Caco-2 (cell line): ENCODE measurements around the gene THADA. TPM values are rescaled to one million over a fixed set of nuclear protein-coding genes. Genes with fewer than 3 reads are reported as not detected.

Experiments used
- BruUV-seq: library from RNA; stranded (reverse); fragments of 400-500 nt; replicated peaks from 2 replicates; lab custom pipeline; 2021; lab: Mats Ljungman, UMichigan
- CTCF ChIA-PET: fragments of 300-600 bp; sonication (Branson Sonifier 250); formaldehyde crosslinking; loops from one replicate; lab custom pipeline; 2022; ENCODE audit warnings: antibody characterized with exemption; lab: Charles Lee
- POLR2A ChIA-PET: fragments of 300-600 bp; sonication (Branson Sonifier 250); formaldehyde crosslinking; loops from one replicate; lab custom pipeline; 2022; ENCODE audit warnings: antibody characterized with exemption; lab: Charles Lee
- DNase-seq, 2 experiments: peaks; one replicate each; pipeline versions ENCODE4 v3.0.0 to v3.0.0-alpha.2; 2020 to 2022
- H3K27me3 ChIP-seq: replicated peaks from 2 replicates; pipeline ENCODE4 v1.6.0; 2011; ENCODE audit warnings: low read length; ENCODE audit not compliant: control insufficient read depth, insufficient read depth
- H3K36me3 ChIP-seq: 2 replicates; pipeline ENCODE4 v1.5.1; 2011; ENCODE audit warnings: low read length; ENCODE audit not compliant: control insufficient read depth, insufficient read depth
- H3K4me1 ChIP-seq: fragments of 250-450 bp; sonication (Bioruptor Pico); 2 replicates; pipeline ENCODE4 v1.5.1; 2020; ENCODE audit warnings: mild to moderate bottlenecking
- H3K4me3 ChIP-seq: 2 replicates; pipeline ENCODE4 v1.5.1; 2011; ENCODE audit warnings: low read depth, mild to moderate bottlenecking, control low read depth, low read length
- H3K9me3 ChIP-seq: fragments of 250-450 bp; sonication (Bioruptor Pico); 2 replicates; pipeline ENCODE4 v1.5.1; 2020; ENCODE audit warnings: mild to moderate bottlenecking, moderate library complexity
- H3K27ac Mint-ChIP-seq: one replicate; pipeline ENCODE4 v1.8.0; 2022; ENCODE audit warnings: mixed read lengths; ENCODE audit not compliant: unreplicated experiment
- H3K27me3 Mint-ChIP-seq: one replicate; pipeline ENCODE4 v1.8.0; 2022; ENCODE audit warnings: mixed read lengths; ENCODE audit not compliant: insufficient read depth, unreplicated experiment
- H3K36me3 Mint-ChIP-seq: one replicate; pipeline ENCODE4 v1.8.0; 2022; ENCODE audit warnings: mild to moderate bottlenecking, mixed read lengths; ENCODE audit not compliant: insufficient read depth, unreplicated experiment
- H3K4me1 Mint-ChIP-seq: one replicate; pipeline ENCODE4 v1.8.0; 2022; ENCODE audit warnings: low read depth, mixed read lengths; ENCODE audit not compliant: unreplicated experiment
- H3K4me3 Mint-ChIP-seq: one replicate; pipeline ENCODE4 v1.8.0; 2022; ENCODE audit warnings: mild to moderate bottlenecking, moderate library complexity, mixed read lengths; ENCODE audit not compliant: unreplicated experiment
- H3K9me3 Mint-ChIP-seq: one replicate; pipeline ENCODE4 v1.8.0; 2022; ENCODE audit warnings: mixed read lengths; ENCODE audit not compliant: unreplicated experiment
- intact Hi-C: fragments of 100-400 bp; cut with micrococcal nuclease; formaldehyde crosslinking; loops from one replicate; pipeline ENCODE4 v1.10.0; 2022; ENCODE audit not compliant: unreplicated experiment
- total RNA-seq: library from RNA; stranded (reverse); gene quantifications from 2 replicates; pipeline ENCODE4 v1.2.3, GENCODE V29; 2022
- TF ChIP-seq, protein P1 (sequence below), 2 experiments: fragments of 200-600 bp in 1 of 2; IDR thresholded peaks; 1 replicate in 1 of 2; 2 replicates in 1 of 2; pipeline versions ENCODE4 v1.5.1 to v1.8.0; 2011 to 2022; ENCODE audit warnings: antibody characterized with exemption in 1 of 2, control low read depth in 1 of 2, inconsistent platforms in 1 of 2, low read depth in 1 of 2, low read length in 1 of 2, mild to moderate bottlenecking in 1 of 2, moderate library complexity in 1 of 2; ENCODE audit not compliant: insufficient read depth in 1 of 2, severe bottlenecking in 1 of 2, unreplicated experiment in 1 of 2

THADA gene
- total RNA-seq, 1 experiment from 2014 or later, result 33.8 TPM

DNA sequence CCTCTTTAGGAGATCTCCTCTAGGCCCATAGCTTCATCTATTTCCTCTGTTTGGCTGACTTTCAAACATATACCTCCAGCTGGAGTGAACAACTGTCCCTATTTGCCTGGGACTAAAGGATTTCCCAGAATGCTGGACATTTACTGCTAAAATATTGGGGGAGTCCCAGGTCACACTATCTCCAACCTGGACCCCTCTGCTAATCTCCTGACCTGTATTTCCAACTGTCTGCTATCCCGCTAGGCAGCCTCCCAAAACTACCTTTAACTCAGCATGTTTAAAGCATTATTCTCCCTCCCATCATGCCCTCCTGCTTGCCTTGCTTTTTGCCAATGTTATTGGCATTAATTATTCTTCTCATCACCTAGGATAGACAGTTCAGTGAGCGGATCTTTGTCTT is 77.1 kb downstream of the THADA start:
- H3K27me3 ChIP-seq, result no peaks in the 10 kb centered on the region

DNA sequence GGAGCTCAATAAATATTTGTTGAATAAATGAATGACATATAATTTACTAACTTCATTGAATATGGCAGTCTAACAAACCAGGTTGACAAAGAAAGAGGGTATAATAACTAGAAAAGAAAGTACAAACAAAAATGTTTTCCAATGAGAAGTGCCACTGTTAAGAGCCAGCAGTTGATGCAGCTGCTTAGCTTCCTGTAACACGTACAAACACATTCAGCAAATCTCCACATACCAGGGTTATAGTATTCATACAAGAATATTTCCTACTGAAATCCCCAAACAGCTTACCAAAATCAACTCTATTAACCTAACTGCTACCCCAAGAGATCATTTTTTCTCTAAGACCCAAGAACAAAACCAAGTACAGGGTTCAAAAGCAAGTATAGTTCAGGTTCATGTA is 77.7 kb downstream of the THADA start:
- no TSS peak for BruUV-seq

More for the DNA sequence above, 77.1 kb downstream of the THADA start:
- no peak overlapping the region for H3K4me3 Mint-ChIP-seq
- ChIA-PET POLR2A (no interaction called here), CTCF (no interaction called here)
- no peaks in the 10 kb centered on the region for H3K27me3 Mint-ChIP-seq
- H3K4me3 ChIP-seq, result no peak overlapping the region
- intact Hi-C loops, result no loop called here
- no peaks in the 10 kb centered on the region for H3K9me3 ChIP-seq
- TF ChIP-seq, protein P1, sequence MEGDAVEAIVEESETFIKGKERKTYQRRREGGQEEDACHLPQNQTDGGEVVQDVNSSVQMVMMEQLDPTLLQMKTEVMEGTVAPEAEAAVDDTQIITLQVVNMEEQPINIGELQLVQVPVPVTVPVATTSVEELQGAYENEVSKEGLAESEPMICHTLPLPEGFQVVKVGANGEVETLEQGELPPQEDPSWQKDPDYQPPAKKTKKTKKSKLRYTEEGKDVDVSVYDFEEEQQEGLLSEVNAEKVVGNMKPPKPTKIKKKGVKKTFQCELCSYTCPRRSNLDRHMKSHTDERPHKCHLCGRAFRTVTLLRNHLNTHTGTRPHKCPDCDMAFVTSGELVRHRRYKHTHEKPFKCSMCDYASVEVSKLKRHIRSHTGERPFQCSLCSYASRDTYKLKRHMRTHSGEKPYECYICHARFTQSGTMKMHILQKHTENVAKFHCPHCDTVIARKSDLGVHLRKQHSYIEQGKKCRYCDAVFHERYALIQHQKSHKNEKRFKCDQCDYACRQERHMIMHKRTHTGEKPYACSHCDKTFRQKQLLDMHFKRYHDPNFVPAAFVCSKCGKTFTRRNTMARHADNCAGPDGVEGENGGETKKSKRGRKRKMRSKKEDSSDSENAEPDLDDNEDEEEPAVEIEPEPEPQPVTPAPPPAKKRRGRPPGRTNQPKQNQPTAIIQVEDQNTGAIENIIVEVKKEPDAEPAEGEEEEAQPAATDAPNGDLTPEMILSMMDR (IDR thresholded peaks at IDR 0.05; ENCODE audit: insufficient read depth in 1 of 2, low read depth in 1 of 2, low read length in 1 of 2, severe bottlenecking in 1 of 2, unreplicated experiment in 1 of 2), result no peak
- no peaks in the 10 kb centered on the region for H3K36me3 ChIP-seq
- H3K4me1 ChIP-seq, result no peaks in the 10 kb centered on the region
- H3K9me3 Mint-ChIP-seq, result no peaks in the 10 kb centered on the region
- H3K36me3 Mint-ChIP-seq, result no peaks in the 10 kb centered on the region
- no TSS peak for BruUV-seq
- no peak overlapping the region for H3K27ac Mint-ChIP-seq
- DNase-seq, result no peak
- H3K4me1 Mint-ChIP-seq, result no peaks in the 10 kb centered on the region

DNA sequence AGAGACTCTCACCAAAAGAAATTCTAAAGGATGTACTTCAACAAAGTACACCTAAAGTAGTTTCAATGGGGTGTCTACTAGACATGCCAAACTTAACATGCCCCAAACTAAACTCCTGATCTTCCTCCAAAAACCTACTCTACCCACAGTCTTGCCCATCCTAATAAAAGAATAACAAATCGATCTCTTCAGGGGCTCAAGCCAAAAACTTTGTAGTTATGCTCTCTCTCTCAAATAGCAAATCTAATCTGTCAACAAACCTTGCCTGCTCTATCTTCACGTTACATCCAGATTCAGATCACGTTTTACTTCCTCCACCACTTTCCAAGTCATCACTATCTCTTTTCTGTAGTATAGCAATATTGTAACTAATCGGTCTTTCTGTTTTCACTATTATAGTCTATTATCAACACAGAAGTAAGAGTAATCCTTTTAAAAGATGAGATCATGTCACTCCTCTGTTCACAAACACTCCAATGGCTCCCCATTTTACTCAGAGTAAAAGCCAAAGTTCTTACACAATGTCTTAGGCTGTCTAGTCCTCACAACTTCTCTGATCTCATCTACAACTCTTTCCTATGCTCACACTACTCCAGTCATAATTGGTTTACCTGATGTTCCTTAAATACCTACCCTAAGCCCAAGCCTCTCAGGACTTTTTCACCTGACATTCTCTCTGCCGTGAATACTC is 79.9 kb downstream of the THADA start:
- POLR2A ChIA-PET, result no interaction called here
- TF ChIP-seq, protein P1 (IDR thresholded peaks at IDR 0.05; ENCODE audit: insufficient read depth in 1 of 2, low read depth in 1 of 2, low read length in 1 of 2, severe bottlenecking in 1 of 2, unreplicated experiment in 1 of 2), result no peak
- no peak overlapping the region for H3K27ac Mint-ChIP-seq

More for the DNA sequence above, 77.7 kb downstream of the THADA start:
- TF ChIP-seq, protein P1 (IDR thresholded peaks at IDR 0.05; ENCODE audit: insufficient read depth in 1 of 2, low read depth in 1 of 2, low read length in 1 of 2, severe bottlenecking in 1 of 2, unreplicated experiment in 1 of 2), result no peak
- CTCF ChIA-PET, result no interaction called here
- Mint-ChIP-seq H3K4me3 (no peak overlapping the region), H3K36me3 (no peaks in the 10 kb centered on the region), H3K27me3 (no peaks in the 10 kb centered on the region), H3K4me1 (no peaks in the 10 kb centered on the region), H3K27ac (no peak overlapping the region), H3K9me3 (no peaks in the 10 kb centered on the region)
- intact Hi-C loops, result no loop called here
- H3K4me1 ChIP-seq, result no peaks in the 10 kb centered on the region
- no peaks in the 10 kb centered on the region for H3K9me3 ChIP-seq
- DNase-seq, result no peak
- no peaks in the 10 kb centered on the region for H3K27me3 ChIP-seq
- no peak overlapping the region for H3K4me3 ChIP-seq
- no peaks in the 10 kb centered on the region for H3K36me3 ChIP-seq
- POLR2A ChIA-PET, result no interaction called here

More for the DNA sequence above, 79.9 kb downstream of the THADA start:
- no peaks in the 10 kb centered on the region for H3K36me3 ChIP-seq
- no peaks in the 10 kb centered on the region for H3K27me3 Mint-ChIP-seq
- no peak for DNase-seq
- no peaks in the 10 kb centered on the region for H3K36me3 Mint-ChIP-seq
- BruUV-seq, result no TSS peak
- H3K9me3 ChIP-seq, result no peaks in the 10 kb centered on the region
- no peak overlapping the region for H3K4me3 Mint-ChIP-seq
- H3K4me3 ChIP-seq, result no peak overlapping the region
- no peaks in the 10 kb centered on the region for H3K9me3 Mint-ChIP-seq
- CTCF ChIA-PET, result no interaction called here
- intact Hi-C loops, result loop anchor here (2.0 kb wide), 1 partner anchor 13 kb away; no protein-coding TSS in a partner anchor
- no peaks in the 10 kb centered on the region for H3K27me3 ChIP-seq
- no peaks in the 10 kb centered on the region for H3K4me1 ChIP-seq
- H3K4me1 Mint-ChIP-seq, result no peaks in the 10 kb centered on the region
